SH-SY5Y (cell line): Measurements from ENCODE around the gene FRMD5.

Source experiments
- GATA2 ChIP-seq: IDR thresholded peaks from 2 replicates; pipeline ENCODE4 v1.6.1; 2011; ENCODE audit warnings: mild to moderate bottlenecking, low read depth, low read length
- GATA3 ChIP-seq: IDR thresholded peaks from 2 replicates; pipeline ENCODE4 v1.6.1; 2011; ENCODE audit warnings: low read depth, mild to moderate bottlenecking, low read length, moderate library complexity

DNA sequence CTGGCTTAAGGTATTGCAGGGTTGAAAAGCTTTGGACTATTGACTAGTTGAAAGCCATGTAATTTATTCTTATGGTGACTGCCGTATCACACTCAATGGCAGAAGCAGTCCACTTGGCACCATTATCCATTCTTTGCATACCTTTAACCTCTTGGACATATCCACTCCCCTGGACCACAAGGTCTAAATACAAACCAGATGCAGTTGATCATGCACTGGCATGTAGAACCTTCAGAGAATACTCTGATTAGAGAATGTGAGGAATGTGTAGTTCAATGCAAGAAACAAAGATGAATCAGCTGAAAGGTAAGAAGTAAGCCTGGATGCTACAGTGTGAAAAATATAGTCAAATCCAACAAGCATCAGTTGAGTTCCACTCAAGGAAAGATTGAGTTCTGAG is 93.1 kb downstream of the FRMD5 start:
- TF ChIP-seq GATA2 (no peak), GATA3 (no peak)
